ENCODE data around the gene SYVN1.

Gene SYVN1

DNA sequence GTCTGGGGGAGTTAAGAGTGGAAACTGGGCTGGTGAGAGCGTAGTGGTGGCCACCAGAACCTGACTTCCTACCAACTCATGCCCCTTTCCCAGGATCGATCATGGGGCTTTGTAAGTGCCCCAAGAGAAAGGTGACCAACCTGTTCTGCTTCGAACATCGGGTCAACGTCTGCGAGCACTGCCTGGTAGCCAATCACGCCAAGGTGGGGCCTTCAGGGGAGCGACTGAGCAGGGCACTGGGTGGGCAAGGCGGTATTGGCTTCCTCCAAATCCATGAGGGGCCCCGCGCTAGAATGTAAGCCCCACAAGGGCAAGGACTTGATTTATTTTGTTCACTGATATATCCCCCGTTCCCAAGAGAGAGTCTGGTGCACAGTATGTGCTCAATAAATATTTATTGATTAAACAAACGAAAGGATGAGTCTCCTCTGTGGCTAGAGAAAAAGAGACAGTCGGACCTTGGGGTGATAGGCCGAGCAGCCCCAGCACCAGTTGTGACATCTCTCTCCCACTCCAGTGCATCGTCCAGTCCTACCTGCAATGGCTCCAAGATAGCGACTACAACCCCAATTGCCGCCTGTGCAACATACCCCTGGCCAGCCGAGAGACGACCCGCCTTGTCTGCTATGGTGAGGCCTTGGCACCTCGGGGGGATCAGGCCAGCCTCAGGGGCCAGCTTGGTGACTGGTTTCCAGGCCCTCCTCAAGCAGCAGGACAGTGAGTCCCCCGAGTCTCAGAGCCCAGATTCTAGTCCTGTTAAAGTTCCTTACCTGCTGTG, 49.5 kb downstream of the SYVN1 start:
- DNase-seq: no peak

DNA sequence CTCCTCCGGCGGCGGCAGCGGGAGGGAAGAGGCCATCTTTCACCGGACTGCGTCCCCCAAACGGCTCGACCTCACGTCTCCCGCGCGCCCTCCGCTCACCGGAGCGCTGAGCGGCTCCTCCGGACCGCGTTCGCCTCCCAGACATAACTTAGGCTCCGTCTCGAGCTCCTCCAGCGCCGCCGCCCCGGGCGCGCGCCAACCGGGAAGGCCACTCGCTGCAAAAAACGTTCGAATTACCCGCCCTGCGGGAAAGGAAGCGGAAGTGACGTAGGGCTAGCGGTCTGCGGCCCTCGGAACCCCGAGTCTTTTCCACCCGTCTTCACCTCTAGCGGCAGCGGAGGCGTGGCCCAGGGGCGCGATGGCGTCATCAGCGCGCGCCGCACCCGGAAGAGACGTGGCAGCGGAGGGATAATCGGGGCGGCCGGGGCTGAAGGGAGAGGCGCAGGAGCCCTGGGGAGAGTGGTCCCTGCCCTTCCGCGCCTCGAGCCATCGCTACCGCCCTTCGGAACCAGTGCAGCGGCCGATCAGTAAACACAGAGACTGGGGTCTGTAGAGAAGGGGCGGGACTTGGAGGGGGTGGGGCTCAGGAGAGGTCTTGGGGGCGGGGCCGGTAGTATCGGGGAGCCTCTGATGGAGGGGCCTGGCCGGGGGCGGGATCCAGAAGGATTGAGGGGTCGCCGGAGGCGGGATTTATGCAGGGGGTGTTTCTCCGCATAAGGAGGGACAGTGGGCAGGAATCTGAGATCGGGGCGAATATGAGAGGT, 50.3 kb downstream of the SYVN1 start, which contains the start of the genes CDCA5 and ZFPL1:
Gene CDCA5, minus strand, starts transcription at position 207 of the 764 bp plus-strand sequence. Its CDS starts 62 bp downstream, at position 145.
Gene ZFPL1, plus strand, starts transcription at position 389 of the 764 bp plus-strand sequence. CDS start 477 bp downstream, outside the sequence.
- DNase-seq: peak; percentile 93

DNA sequence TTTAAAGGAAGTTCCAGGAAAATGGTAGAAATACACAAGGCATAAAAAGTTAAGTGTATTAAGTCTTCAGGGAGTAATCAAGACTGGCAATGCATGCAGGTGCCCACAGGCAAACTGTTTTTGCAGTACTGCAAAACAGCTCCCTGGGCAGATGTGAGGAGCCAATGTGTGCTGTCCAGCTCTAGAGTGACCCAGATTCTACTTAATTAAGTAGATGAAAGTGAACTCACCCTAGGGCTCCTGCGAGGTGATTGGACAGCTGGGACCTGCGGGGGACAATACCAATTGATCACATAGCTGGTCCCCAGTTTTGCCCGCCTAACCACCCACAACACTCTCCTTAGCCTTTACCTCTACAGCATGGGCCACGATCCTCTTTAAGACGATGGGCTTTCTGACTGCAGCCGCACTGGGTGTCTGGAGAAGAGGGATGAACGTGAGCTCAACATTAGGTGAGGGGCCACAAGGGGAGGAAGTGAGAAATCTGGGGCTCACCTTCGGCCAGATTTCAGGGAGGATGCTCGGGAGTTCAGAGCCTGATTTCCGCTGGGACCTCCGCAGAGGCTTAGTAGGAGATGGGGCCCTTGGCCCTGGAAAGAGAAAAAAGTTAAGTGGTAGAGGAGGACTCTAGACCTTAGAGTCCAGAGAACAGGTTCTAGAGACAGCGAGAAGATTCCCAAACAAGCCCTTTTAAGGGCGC, 51.0 kb downstream of the SYVN1 start:
- no peak for DNase-seq

DNA sequence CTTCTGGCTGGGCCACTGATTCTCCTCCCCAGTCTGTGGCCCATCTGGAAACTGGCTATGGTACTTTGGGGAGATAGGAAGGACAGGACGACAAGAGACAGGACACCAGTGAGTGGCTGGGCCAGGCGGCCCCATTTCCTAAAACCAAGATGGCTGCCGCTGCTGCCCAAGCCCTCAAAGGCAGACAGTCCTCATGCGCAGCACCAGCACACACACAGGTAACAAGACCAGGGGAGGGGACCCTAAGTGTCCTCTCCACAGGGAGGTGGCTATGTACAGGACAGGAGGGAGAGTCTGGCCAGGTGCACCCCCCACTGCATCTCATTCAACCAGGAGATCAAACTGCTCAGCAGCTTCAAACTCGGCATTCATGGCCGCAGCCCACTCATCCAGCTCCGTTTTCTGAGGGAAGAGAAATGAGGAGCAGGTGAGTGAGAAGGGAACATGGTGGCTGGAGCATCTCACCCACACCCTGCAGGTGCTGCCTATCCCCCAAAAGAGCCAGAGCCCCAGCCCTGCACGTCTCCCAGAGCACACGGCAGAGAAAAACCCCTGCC, 55.5 kb downstream of the SYVN1 start:
- no peak for DNase-seq

DNA sequence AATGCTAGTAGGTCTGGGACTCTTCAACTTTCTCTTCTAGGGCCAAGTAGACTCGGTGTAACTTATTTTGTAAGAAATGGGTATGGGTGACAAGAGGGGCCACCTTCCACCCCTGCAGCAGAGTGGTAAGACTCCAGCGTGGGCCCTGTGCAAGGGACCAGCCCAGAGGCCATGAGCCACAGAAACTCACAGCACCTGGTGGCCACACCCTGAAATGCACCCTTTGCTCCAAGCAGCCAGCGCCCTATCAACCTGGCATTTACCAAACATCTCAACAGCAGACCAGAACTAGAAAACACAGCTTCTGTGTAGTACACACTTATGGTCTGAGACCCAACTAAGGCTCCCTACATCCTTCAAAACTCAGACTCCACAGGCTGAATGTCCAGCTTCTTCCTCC, 56.2 kb downstream of the SYVN1 start:
- peak; percentile 25 for DNase-seq

DNA sequence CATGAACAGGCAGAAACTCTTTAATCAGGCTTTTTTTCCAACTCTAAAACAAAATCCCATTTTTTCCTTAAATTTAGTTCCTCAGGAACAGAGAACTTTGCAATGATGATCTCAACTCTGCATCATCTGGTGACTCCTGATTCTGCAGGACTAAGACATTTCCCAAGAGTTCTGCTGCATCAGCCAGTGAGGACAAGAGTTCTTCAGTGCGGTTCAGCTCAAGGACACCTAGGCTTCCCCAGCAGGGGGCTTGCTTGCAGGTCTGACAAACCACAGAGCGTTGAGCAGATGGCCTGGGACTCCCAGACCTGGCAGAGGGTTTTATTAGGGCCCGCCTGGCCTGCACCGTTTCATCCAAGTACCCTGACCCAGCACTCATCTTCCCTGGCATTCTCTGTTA, 56.9 kb downstream of the SYVN1 start:
- DNase-seq: no peak
